Measurements from ENCODE around the gene PRPF40A.

DNA sequence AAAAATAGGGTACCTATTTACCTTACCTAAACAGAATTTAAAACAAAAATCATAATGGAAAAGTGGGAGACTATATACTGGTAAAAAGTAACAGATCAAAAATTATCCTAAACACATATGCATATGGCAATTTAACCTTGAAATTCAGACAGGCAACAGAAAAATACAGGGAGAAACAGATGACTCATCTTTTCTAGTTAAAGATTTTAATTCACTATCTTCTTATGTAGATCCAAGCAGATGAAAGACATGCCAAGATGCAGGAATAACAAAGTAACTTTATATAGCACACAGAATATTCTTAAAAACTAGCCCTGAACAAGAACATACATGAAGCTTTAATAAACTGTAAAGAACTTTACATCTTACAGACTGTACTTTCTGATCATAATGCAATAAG, 30.9 kb downstream of the PRPF40A start:
- no peak for TF ChIP-seq POLR2AphosphoS5 (IDR thresholded peaks at IDR 0.05; ENCODE audit: low read depth)
- TF ChIP-seq, protein P1, sequence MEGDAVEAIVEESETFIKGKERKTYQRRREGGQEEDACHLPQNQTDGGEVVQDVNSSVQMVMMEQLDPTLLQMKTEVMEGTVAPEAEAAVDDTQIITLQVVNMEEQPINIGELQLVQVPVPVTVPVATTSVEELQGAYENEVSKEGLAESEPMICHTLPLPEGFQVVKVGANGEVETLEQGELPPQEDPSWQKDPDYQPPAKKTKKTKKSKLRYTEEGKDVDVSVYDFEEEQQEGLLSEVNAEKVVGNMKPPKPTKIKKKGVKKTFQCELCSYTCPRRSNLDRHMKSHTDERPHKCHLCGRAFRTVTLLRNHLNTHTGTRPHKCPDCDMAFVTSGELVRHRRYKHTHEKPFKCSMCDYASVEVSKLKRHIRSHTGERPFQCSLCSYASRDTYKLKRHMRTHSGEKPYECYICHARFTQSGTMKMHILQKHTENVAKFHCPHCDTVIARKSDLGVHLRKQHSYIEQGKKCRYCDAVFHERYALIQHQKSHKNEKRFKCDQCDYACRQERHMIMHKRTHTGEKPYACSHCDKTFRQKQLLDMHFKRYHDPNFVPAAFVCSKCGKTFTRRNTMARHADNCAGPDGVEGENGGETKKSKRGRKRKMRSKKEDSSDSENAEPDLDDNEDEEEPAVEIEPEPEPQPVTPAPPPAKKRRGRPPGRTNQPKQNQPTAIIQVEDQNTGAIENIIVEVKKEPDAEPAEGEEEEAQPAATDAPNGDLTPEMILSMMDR (conservative IDR thresholded peaks at IDR 0.05; ENCODE audit: low read depth in 2 of 2), result no peak
- no peak for TF ChIP-seq ETS1 (IDR thresholded peaks at IDR 0.05)
- no peak for TF ChIP-seq EZH2 (IDR thresholded peaks at IDR 0.05; ENCODE audit: low read depth, unreplicated experiment)
- no peak for TF ChIP-seq REST (IDR thresholded peaks at IDR 0.05; ENCODE audit: unreplicated experiment)
